ENCODE measurements around the gene RUSC2.
"Not testable (repeated sequence)": the region's sequence is repeated elsewhere in the genome, so short reads cannot be mapped to it uniquely, and the experiment has no call there.

Gene RUSC2

DNA sequence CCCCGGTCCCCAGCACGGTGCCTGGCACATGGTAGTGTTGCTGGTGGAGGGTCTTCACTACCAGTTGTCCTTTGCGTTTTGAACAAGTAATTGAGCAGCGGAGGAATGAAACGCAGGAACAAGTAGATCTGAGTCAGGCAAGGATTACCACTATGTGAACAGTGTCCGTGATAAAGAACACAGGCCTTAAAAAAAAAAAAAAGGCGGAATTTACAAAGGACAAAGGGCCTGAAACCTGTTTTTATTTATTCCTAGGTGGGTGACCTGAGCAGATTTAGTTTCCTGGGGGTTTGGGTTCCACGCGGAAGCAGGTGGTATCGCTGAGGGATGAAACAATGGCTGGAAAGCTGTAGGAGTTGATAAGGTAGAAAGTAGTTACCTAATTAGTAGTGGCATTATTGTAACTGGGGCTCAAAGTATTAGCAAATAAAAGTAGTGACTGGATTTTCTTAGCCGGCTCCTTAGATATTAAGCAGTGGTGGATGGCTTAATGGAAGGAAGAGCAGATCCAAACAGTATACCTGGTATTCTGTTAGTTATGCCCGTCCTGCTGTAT, 1.1 kb downstream of the RUSC2 start:
- no peak for FAIRE-seq

DNA sequence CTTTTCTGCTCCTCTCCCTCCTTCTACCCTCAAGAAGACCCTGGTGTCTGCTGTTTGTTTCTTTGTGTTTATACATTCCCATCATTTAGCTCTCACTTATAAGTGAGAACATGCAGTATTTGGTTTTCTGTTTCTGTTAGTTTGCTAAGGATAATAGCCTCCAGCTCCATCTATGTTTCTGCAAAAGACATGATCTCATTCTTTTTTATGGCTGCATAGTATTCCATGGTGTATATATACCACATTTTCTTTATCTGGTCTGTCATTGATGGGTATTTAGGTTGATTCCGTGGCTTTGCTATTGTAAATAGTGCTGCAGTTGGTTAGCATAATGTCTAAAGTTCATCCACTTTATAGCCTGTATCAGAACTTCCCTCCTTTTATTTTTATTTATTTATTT, 3.2 kb downstream of the RUSC2 start:
- not testable (repeated sequence) for FAIRE-seq

DNA sequence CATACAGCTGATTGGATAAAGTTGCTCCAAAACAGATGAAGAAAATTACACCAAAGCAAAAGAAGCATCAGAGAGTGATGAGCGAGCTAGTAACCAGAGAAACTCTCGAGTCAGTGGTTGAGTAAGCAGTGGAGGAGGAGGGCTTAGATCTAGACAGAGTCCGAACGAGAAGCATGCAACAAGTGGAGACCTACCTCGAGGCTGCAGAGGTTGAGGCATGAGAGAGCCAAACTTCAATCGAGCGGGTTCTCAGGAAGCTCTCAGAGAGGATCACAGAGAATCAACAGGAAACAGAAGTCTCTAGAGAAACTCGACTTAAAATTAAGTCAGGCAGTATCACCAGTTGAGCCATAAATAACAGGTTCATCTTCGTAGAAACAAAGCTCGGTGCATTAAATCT, 6.1 kb downstream of the RUSC2 start:
- FAIRE-seq: no peak

DNA sequence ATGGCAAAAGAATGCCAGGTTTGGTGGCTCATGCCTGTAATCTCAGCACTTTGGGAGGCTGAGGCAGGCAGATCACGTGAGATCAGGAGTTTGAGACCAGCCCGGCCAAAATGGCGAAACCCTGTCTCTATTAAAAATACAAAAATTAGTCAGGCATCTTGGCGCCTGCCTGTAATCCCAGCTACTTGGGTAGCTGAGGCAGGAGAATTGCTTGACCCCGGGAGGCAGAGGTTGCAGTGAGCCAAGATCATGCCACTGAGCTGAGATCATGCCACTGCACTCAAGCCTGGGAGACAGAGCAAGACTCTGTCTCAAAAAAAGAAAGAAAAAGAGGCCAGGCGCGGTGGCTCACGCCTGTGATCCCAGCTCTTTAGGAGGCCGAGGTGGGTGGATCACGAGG, 8.3 kb downstream of the RUSC2 start:
- not testable (repeated sequence) for FAIRE-seq

DNA sequence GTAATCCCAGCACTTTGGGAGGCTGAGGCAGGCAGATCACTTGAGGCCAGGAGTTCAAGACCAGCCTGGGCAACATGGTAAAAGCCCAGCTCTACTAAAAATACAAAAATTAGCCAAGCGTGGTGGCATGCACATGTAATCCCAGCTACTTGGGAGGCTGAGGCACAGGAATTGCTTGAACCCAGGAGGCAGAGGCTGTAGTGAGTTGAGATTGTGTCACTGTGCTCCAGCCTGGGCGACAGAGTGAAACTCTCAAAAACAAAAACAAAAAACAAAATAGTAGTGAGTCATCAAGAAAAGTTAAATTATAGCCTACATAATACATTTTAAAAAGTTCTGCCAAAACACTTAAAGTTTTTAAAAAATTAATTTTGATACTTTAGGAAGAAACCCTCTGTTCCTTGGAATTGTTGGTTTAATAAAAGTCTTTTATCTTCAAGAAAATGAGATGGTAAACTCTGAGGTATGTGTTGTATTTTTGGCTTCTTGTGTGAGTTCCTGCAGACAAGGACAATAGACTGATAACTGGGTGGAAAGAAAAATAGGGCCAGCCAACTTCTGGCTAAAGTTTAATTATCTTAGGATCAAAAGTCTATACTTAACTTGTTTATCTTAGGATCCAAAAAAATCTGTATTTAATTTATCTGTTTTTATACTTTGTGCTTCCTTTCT, 9.3 kb downstream of the RUSC2 start:
- FAIRE-seq: no peak

DNA sequence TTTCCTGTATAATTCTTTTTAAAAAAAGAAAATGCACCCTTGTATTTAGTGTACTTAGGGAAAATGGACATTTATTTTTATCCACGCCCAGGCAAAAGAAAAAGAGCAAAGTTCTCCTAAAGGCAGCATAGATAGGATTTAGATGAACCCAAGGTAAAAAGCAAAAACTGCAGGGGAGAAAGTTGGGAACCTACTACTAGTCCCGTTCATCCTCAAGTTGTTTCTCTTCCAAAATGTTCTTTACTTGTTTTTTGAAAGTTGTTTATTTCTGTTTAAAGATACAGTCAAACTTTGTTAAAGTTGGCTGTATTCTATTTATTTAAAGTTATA, 9.8 kb downstream of the RUSC2 start:
- FAIRE-seq: no peak

DNA sequence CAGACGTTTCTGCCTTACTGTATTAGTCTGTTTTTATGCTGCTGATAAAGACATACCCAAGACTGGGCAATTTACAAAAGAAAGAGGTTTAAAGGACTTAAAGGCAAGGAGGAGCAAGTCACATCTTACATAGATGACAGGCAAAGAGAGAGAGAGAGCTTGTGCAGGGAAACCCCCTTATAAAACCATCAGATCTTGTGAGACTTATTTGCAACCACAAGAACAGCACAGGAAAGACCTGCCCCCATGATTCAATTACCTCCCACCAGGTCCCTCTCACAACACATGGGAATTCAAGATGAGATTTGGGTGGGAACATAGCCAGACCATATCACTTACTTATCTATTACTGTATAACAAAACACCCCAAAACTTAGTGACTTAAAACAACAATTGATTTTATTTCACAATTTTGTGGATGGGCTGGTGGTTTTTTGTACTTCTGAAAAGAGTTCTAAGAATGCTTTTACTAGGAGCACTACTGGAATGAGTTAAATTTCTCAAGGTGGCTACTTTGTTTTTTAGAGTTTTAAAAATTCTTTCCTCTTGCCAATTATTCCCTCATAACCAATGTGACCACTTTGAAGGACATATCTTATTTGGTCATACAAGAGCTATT, 10.3 kb downstream of the RUSC2 start:
- no peak for FAIRE-seq

DNA sequence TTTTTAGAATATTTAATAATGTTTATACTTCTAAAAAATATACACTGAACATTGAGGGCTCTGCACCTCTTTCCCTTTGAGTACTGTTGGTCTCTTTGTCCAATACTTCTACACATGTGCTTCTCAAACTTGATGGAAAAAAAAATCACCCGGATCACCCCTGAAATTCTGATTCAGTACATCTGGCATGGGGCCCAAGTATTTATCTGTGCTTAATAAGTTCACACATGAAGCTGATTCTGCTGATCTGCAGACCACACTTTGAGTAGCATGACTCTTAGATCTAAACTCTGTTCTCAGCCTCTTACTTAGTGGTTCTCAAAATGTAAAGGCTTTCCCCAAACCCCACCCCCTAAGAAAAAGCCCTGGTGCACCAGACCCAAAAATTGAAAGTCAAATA, 12.0 kb downstream of the RUSC2 start:
- no peak for FAIRE-seq

DNA sequence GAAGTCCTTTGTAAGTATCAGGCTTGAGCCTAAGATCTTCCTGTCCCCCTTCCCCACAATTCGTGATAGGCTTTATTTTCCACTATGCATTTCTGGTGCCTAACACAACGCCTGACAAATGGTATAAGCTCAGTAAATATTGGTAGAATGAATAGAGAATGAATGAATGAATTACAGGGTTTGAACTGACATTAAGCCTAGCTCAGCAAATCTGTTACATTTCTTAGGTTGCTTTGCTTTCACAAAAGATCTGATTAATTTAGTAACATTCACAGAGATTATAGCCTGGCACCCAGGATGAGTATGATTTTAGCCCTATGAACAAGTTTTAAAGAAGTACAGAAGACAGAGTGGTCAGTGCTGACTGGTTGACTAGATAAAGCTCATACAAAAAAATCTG, 16.4 kb downstream of the RUSC2 start:
- FAIRE-seq: no peak

DNA sequence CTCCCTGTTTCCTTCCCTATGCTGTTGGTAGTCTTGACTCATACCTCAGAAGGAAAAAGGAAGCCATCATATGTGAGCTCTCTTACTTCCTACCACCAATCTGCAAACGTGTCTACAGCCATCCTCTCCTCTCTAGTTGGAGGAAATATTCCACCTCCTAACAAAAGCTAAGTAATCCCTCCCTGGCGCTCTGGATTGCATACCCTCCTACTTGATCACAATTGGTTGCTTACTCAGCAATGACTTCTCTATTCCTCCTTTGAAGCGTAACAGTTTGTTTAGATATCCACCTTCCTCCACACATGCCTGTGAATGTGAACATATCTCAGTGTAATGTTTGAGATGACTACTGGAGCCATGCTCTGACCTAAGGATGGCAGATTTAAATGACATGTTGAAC, 18.2 kb downstream of the RUSC2 start:
- FAIRE-seq: no peak

DNA sequence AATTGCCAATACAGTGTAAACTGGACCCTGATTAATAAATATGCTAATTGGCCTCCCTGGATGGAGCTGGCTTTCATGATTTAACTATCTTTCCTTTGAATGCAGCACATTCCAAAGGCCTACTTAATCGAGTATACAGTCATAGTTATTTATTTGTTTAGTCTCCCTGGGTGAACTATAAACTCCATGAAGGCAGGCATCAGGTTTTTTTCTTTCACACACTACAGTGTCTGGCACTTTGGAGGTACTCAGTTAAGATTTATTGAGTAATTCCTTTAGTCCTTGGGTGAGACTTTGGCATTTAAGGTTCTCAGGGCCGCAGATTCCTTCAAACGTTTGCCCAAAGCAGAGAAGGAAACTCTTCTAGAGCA, 20.5 kb downstream of the RUSC2 start:
- no peak for FAIRE-seq

DNA sequence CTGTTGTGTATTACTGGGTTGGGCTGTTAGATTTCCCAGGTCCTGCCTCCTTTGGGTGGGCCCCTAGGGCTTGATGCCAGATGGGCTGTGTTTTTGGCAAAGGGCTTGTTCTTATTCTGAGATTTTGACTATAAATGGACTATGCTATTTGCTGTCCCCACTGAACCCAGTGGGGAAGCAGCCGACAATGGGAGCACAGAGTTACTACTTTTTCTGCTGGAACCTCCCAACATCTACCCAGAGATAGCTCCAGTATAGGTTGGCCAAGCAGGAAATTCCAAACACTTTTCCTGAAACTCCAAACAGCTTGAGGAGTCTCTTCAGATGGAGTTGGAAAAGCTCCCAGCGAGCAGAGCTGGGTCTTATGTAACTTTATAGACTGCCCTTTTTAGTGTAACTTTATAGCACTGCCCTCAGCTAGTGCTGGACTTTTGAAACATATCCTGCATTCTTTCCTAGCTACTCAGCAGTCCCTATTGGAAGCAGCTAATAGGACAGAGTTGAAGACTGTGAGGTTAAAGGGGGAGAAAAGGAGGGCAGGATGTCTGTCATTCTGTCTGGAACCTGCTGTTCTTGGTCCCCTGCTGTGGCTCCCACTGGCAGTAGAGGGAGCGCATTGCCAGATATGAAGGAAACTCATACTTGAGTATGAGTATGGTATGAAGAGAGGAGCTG, 21.0 kb downstream of the RUSC2 start:
- FAIRE-seq: no peak

DNA sequence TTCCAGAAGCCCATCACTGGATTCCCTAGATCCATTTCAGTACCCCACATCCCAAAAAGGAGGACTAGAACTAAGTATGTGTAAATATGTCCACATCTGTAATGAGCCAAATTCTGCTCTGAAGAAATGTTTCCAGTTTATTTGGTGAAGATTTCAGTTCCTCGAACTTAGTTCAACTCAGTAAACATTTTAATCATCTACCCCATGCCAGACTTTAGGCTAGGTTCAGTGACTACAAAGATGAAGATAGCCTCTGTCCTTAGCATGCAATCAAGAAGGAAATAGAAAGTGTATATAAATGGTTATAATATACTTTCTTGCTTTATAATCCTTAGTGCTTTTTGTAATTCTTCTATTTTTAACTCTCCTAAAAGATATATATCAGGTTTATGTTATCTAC, 21.5 kb downstream of the RUSC2 start:
- no peak for FAIRE-seq

DNA sequence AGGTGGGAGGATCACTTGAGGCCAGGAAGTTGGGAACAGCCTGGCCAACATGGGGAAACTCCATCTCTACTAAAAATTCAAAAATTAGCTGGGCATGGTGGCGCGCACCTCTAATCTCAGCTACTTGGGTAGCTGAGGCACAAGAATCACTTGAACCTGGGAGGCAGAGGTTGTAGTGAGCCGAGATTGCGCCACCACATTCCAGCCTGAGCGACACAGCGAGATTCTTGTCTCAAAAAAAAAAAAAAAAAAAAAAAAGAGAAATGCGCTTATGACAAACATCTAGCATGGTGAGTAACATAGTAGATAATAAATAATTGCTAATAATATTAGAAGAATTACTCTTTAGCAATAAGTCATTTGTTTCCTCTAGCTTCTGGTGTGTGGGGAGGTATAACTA, 25.9 kb downstream of the RUSC2 start:
- no peak for FAIRE-seq

DNA sequence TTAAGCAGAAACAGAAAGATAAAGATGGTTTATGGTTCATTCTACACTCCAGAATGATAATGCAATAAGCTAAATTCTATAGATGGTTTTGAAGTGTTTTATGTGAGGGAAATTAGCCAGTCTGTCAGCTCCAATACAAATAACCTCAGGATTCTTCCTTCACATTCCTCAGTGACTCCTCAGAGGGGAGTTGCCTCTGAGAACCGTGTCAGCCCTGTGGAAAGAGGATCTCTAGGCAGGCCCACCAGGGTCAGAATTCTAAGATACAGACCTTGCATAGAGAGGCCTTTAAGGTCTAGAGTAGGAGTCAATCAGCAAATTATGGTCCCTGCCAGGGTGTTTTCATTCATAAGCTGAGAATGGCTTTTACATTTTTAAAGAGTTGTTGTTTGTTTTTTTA, 26.6 kb downstream of the RUSC2 start:
- no peak for FAIRE-seq

DNA sequence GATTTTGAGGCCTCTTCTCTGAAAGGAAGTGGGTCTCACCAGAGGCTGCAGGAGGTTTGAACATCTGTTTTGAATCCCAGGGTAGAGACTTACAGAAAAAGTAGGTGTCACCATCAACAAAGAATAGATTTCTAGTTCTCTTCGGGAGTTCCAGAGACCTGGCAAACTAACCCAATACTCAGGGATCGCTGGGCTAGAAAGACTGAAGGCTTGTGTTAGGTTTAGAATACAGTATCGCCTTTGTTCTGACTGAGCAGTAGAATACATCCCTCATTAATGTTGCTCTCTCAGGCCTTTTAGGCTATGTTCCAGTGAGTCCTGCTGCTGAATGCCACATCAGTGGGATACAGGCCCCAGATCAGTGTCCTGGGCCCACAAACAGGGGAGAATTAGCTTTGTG, 27.2 kb downstream of the RUSC2 start:
- no peak for FAIRE-seq

DNA sequence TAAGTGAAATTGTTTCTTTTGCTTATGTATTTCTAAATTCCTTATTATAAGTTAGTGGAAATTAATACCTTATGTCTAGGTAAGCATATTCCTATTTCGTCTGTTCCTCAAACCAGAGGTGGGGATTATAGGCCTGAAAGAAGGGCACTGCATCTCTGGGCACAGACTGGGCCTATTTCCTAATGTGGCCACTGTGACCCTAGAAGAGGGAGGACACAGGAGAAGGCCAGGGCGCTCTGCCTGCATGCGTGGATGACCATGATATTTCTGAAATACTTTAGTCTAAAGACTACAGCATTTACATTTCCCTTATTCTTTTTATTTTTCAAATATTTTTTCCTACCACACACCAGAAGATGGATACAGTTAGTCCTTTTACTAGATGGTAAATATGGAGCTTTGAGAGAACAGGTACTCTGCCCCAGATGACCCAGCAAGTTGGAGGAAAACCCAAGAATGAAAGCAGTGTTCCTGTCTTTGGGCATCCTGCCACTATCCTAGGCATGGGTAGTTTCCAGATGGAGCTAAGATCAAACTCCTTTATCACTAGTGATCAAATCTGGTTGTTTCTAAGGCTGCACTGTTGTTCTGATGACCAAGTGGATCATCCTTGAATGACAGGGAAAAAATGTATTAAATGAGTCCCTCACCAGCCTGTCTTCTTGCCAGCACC, 27.8 kb downstream of the RUSC2 start:
- FAIRE-seq: no peak

DNA sequence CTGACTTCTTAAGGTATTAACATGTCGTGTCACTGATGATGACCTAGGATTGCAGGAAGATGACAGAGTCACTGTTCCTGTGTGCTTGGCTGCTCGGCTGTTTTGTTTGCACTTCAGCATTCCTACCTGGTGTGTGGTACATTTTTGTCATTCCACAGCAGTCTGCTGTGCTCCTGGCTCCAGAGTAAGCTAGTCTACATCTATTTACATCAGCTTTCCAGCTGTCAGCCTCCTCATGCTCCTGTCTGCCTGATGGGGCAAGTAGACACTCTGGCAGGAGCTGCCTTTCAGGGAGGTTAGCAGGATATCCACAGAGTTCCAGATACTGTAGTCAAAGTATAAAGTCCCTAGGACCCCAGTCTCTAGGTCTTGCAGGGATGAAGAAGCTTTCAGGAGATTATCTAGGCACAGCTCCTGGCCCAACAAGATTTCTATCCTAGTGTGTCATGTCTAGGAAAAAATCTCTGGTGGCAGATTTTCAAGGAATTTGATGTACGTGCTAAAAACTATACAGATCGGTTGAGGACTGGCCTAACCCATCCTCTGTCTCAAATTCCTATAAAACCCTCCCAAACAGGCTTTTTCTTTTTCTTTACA, 28.4 kb downstream of the RUSC2 start:
- FAIRE-seq: no peak

DNA sequence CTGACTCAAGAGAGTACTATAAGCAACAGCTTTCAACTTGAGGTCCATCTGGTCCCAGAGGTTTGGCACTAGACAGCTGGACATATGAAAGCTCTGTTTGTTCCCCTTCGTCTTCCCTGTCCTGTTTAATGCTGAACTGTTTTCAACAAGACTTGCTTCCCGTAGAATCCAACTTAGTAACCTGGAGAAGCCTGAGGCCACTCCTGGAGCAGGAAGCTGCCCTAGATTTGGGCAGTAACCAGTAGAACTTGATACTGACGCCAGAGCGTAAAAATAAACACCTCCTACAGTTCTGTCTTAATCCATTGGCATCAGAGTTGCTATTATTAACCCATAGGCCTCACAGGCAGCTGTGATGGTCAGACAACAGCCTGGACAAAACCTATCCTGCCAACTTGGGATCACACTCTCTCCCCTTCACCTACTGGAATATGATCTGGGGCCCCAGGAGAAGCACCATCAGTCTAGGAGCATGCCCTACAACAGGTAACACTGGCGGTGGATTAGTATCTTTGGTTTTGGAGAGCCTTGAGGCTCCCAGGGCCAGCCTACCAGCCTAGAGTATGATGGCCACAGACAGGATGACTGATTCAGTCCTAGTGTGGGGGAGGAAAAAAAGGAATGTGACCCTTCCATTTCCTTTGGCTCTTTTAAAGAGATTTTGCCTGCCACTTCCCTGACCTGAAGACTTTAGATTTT, 29.2 kb downstream of the RUSC2 start:
- no peak for FAIRE-seq

DNA sequence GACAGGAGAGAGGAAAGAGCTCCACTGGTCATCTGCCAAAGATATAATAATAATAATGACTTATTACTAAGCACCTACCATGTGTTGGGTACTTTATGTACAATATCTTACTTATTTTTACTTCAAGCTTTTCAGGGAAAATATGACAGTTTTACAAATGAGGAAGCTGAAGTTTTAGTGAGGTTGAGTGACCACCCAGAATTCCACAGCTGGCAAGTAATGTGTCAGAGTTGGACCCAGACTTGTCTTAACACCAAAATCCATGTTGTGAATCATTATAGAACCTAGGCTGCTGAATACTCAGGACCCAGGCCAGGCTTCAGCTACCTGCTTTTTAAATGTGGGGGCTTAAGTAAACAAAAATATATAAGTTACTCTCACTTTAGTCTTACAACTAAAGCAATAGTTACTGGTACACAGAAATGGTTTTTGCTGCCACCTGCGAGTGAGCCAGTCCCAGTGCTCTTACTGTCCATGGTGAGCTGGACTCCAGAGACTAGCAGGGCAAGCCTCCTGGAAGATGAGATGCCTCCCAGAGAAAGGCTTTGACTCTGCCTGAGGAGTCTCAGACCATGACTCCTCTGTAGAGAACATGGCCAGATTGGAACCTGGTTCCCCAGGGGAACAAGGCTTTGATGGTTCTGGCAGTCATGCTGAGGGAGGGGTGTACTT, 29.9 kb downstream of the RUSC2 start:
- no peak for FAIRE-seq

DNA sequence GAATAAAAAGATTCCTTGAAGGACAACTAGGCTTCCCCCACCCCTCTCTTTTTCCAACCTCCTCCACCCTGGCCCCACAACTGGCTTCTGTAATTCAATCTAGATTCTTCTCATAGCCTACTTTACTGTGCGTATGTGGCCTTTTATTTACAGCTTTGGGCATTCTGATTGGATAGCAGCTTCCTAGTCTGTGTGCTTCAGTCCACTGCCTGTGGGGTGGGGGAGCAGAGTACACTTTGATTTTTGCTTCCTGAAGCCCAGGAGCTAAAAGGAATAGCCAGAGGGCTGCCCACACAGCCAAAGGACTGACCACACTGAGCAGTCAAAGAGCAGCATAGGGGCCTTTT, 30.4 kb downstream of the RUSC2 start:
- FAIRE-seq: no peak

DNA sequence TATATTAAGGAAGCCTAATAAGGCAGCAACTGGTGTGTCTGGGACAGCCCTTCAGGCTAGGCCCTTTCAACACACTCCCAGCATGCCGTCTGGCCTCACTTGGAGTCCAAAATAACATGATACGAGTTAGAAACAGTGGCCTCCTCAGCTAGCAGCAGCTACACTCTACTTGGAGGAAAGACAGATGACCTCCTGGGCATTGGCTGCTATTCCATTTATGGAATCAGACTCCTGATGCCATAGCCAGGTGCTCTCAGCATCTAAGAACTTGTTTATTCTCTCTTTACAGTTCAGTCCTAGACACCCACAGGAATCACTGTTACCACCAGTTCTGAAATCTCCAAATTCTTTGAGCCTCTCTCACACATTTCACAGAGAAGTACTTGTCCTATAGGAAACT, 31.8 kb downstream of the RUSC2 start:
- FAIRE-seq: no peak

All from colon (tissue), 2 donors.